Fibroblast of skin of back (primary cell): ENCODE results near the gene SLC17A3.

Experiments used
- DNase-seq: peaks from one replicate; pipeline ENCODE4 v3.0.0-alpha.2; 2013

Gene SLC17A3

DNA sequence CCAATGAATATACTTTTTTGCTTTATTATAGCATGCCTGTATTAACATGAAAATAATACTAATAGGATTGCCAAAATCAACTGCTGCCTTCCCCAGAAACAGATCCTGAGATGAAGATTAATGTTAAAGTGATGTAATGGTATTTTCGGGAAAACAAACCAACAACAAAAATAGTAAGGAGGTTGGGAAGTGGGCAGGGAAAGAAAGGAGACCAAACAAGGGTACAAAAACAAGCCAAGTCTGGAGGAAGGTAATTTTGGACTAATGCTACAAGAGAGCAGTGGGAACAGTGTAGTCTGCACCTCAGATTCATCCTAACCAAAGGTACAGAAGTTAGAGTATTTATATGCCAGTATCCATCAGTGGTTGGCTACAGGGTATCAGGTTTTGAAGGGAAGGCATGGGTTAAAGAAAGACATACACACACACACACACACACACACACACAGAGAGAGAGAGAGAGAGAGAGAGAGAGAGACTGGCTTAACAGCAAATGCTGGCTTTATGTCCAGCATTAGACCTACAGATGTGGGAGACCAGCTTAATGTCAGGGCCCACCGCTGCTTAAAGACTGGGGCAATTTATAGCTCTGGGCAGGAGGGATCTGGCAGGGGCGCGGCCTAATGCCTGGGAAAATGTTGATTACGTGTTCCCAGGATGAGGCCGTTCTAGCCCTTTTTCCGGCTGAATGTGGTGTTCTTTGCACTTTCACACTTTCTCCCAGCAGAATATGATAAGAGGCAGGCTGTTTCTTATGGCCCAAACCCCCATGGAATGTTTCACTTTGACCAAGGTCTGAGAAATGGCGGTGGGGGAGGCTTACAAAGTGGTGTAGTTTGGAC is 38.4 kb downstream of the SLC17A3 start:
- no peak for DNase-seq

DNA sequence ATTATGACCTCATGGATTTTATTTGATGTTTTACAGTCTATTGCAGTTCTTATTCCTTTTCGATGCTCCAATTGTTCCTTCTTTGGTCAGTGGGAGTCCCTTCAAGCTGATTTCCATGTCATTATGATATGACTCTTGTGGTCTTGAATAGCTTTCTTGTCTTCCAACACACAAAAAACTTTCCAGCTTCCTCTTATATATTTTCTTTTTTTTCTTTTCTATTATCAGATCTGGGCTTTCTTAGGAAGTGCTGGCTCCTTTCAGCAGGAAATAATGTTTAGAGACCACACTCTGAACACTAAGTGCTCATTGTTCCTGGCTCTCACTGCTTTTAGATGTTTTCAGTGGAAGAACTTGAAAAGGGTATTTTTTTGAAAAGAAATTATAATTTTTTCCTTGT is 39.1 kb downstream of the SLC17A3 start:
- DNase-seq, result no peak

DNA sequence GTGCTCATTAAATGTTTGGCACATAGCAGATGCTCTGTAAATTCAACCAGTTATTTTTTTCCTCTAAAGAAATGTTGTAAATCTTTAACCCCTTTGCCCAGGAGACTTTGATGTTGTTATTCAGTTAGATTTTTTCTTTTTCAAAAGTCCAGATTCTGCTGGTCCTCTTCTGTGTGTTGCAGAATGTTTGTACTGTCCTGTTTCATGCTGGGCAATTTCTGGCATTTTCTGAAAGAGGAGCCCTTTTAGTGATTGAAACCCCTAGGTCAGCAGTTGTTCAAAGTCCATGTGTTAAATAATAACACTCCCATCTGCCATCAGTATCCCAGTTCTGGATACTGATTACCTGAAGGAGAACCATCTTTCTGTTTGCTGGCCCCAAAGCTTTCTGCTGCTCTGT is 40.9 kb downstream of the SLC17A3 start:
- DNase-seq, result no peak

DNA sequence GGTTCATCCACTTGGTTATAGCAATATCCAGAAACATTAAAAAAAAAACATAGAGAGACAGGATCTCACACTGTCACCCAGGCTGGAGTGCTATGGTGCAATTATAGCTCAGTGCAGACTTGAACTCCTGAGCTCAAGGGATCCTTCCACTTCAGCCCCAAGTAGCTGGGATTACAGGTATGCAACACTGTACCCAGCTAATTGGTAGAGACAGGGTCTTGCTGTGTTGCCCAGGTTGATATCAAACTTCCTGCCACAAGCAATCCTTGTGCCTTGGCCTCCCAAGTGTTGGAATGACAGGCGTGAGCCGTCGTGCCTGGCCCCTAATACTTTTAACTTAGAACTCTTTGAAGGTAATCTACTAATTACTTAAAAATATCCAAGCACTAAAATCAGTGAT is 41.4 kb downstream of the SLC17A3 start:
- no peak for DNase-seq

DNA sequence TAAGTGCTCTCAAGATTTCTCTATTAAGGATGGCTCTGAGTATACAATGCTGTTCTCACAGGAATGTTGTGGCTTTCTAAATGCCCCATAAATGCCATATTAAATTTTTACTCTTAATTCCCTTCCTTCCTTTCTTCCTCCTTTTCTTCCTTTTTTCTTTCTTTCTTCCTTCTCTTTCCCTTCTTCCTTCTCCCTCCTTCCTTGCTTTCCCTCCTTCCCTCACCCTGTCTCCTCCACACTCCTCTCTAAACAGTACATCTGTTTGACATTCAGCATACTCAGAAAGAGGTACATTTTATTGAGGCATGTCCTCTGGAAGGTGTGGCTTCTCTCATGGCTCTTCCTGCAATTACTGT is 41.8 kb downstream of the SLC17A3 start:
- no peak for DNase-seq

DNA sequence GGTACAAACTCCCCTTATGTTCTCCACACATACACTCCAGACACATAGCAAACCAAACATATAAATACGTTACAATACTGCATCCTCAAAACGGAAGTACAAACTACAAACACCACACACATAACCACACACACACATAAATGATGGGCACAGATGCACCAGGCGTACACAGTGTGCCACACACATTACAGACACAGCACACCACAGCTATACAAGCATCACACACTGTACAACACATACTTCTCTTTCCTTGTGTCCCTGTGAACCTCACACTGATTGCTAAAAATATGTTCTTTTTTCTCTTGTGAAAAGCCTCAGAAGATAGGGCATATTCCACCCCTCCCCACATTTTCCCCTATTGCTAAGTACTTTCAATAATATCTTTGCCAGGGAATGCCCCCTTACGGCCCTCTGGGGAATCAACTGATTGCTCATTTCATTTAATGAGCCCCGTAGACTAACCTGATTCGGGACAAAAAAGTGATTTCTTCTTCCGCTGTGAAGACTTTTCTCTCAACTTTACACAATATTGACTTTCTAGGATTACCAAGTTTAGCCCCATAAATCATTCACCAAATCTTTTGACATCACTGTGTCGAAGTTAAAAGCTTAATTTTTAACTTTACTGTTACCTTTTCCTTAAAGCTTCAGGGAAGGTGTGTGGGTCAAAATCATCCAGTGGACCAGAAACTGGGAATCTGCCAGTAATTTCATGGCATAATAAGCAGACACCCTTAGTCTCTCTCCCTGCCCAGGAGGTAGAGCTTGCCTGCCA is 42.3 kb downstream of the SLC17A3 start, which contains the start of gene SLC17A1:
TSS of gene SLC17A1 (minus strand) at position 521 of the 775 bp plus-strand sequence. CDS start 1,495 bp downstream, outside the sequence.
- no peak for DNase-seq

DNA sequence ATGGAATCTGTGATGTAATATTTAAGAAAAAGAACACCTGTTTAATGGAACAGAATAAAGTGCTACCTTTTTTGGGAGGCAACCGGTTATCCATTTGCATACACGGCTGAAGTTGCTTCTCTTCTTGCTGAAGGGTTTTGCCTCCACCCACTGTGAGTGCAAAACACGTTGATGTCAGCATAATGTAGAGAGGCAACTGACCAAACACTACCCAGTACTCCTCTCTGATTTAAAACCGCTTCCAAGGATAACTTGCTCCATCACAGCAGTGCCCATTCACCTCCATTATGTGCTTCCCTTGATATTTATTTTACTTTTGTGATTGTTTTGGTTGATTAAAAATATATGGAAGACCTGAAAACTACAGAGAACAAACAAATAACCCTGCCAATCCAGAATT is 43.6 kb downstream of the SLC17A3 start:
- no peak for DNase-seq

DNA sequence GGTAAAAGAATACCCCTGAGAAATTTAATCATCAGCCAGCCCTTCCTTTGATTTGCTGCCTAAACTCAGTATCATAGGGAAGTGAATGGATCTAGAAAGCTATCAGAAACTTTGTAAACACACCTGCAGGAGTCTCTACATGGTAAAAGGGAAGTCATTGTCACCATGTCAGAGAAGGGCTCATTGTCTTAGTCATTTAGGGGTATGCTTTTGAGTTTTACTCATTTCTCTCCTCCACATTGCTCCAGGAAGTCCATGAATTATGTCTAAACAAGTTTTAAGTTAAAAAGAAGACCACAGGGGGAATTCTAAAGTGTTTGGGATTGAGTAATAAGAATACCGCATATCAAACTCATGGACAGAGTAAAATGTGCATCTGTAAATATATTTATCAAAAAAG is 44.7 kb downstream of the SLC17A3 start:
- no peak for DNase-seq

DNA sequence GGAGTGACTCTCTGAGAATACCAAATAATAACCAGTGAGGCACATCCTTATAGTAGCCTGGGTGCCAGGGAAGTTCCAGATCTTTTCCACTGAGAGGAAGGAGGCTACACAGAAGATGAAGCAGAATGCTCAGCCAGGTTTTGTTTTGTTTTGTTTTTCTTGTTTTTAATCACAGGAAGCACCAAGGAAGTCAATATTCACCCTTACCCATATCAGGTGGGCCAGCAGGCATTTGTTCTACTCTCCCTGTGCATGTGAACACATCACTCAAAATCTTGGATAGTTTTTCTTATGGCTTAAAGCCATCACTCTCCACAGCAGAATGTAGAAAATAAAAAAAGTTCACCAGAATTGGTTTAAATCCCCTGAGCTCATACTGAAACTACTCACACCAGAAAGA is 52.7 kb downstream of the SLC17A3 start:
- DNase-seq, result no peak

DNA sequence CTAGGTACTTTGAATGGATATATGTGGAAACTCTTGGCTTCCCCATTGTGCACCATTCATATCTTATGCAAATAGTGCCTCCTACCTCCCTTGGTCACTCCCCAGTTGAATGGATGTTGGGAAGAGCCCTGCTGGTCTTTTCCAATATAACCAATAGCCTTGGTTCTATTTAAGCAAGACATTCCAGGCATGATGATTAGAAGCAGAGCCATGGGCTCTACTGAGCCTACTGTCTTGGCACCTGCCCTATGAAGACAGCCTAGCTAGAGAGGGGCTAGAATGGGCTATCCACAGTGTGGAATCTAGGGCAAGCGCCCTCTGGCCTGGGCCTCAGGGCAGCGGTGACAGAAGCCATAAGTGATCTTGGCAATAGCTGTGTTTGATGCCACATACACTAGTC is 57.8 kb downstream of the SLC17A3 start:
- no peak for DNase-seq

DNA sequence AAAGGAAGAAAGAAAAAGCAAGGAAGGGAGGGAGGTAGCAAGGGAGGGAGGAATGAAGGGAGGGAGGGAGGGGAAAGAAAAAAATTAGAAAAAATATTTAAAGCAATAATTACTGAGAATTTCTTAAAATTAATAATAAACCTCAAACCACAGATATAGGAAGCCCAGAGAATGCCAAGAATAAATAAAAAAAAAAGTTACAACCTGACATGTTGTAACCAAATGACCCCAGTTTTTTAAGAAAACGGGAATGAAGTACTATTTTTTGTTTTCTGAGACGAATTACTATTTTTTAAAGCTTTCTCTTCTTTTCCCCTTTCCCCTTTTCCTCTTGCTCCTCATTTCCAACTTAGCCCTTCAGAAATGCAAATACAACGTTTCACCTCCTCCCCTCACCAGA is 58.8 kb downstream of the SLC17A3 start:
- no peak for DNase-seq

DNA sequence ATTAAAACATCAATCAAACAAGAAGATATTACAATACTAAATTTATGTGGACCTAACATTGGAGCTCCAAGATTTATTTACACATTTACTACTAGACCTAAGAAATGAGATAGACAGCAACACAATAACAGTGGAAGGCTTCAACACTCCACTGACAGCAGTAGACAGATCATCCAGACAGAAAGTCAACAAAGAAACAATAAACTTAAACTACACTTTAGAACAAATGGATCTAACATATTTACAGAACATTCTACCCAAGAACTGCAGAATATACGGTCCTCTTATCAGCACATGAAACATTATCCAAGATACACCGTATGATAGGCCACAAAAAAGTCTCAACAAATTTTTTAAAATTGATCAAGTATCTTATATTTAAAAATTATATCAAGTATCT is 69.2 kb downstream of the SLC17A3 start:
- no peak for DNase-seq

DNA sequence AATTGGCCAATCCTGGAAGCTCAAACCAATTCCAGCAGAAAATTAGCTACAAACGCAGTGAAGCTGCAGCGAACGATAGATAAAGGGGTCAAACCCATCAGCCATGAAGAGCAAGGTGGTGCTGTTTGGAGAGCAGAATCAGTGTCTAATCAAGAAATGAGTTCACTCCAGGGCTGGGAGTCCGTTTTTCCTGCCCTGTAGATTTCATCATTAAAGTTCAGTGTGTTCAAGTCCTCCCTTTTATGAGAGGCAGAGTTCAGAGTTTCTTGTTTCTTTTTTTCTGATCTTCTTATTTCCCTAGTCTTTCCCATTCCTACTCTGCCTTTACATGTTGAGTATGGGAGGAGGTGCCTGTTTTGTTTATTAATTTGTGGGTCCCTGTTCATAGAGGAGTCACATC is 72.6 kb downstream of the SLC17A3 start:
- no peak for DNase-seq
